Measurements from ENCODE around the gene NTRK3.

The NTRK3 gene

GRCh38 chr15:88161636-88162035 is 94.9 kb downstream of the NTRK3 start:
- TF ChIP-seq SIN3A (IDR thresholded peaks at IDR 0.05; ENCODE audit: borderline replicate concordance, insufficient read depth, low read length) (no peak), FOXP2 (optimal IDR thresholded peaks at IDR 0.05; ENCODE audit: borderline replicate concordance, extremely low read depth, extremely low read length, insufficient read depth) (no peak), REST (IDR thresholded peaks at IDR 0.05; ENCODE audit: insufficient read depth in 1 of 2, low read depth in 2 of 2, low read length in 2 of 2) (no peak), POLR2AphosphoS5 (IDR thresholded peaks at IDR 0.05; ENCODE audit: low read depth, low read length) (no peak), TAF1 (IDR thresholded peaks at IDR 0.05; ENCODE audit: borderline replicate concordance, insufficient read depth, low read length) (no peak)

- no peak for TF ChIP-seq REST (IDR thresholded peaks at IDR 0.05; ENCODE audit: insufficient read depth in 1 of 2, low read depth in 2 of 2, low read length in 2 of 2)
- no peak for TF ChIP-seq TAF1 (IDR thresholded peaks at IDR 0.05; ENCODE audit: borderline replicate concordance, insufficient read depth, low read length)
- TF ChIP-seq POLR2AphosphoS5 (IDR thresholded peaks at IDR 0.05; ENCODE audit: low read depth, low read length), result no peak
- no peak for TF ChIP-seq FOXP2 (optimal IDR thresholded peaks at IDR 0.05; ENCODE audit: borderline replicate concordance, extremely low read depth, extremely low read length, insufficient read depth)
- no peak for TF ChIP-seq SIN3A (IDR thresholded peaks at IDR 0.05; ENCODE audit: borderline replicate concordance, insufficient read depth, low read length)
These were observed 101.2 kb downstream of the NTRK3 start for GRCh38 chr15:88155310-88155709.

- TF ChIP-seq TAF1 (IDR thresholded peaks at IDR 0.05; ENCODE audit: borderline replicate concordance, insufficient read depth, low read length) (no peak), FOXP2 (optimal IDR thresholded peaks at IDR 0.05; ENCODE audit: borderline replicate concordance, extremely low read depth, extremely low read length, insufficient read depth) (no peak), POLR2AphosphoS5 (IDR thresholded peaks at IDR 0.05; ENCODE audit: low read depth, low read length) (no peak), REST (IDR thresholded peaks at IDR 0.05; ENCODE audit: insufficient read depth in 1 of 2, low read depth in 2 of 2, low read length in 2 of 2) (no peak), SIN3A (IDR thresholded peaks at IDR 0.05; ENCODE audit: borderline replicate concordance, insufficient read depth, low read length) (no peak)
These were observed 103.9 kb downstream of the NTRK3 start for GRCh38 chr15:88152672-88153071.

GRCh38 chr15:88147760-88148159 is 108.8 kb downstream of the NTRK3 start:
- TF ChIP-seq POLR2AphosphoS5 (IDR thresholded peaks at IDR 0.05; ENCODE audit: low read depth, low read length) (no peak), SIN3A (IDR thresholded peaks at IDR 0.05; ENCODE audit: borderline replicate concordance, insufficient read depth, low read length) (no peak), FOXP2 (optimal IDR thresholded peaks at IDR 0.05; ENCODE audit: borderline replicate concordance, extremely low read depth, extremely low read length, insufficient read depth) (no peak), TAF1 (IDR thresholded peaks at IDR 0.05; ENCODE audit: borderline replicate concordance, insufficient read depth, low read length) (no peak)

- TF ChIP-seq TAF1 (IDR thresholded peaks at IDR 0.05; ENCODE audit: borderline replicate concordance, insufficient read depth, low read length), result no peak
- no peak for TF ChIP-seq SIN3A (IDR thresholded peaks at IDR 0.05; ENCODE audit: borderline replicate concordance, insufficient read depth, low read length)
- no peak for TF ChIP-seq POLR2AphosphoS5 (IDR thresholded peaks at IDR 0.05; ENCODE audit: low read depth, low read length)
- TF ChIP-seq FOXP2 (optimal IDR thresholded peaks at IDR 0.05; ENCODE audit: borderline replicate concordance, extremely low read depth, extremely low read length, insufficient read depth), result no peak
- TF ChIP-seq REST (IDR thresholded peaks at IDR 0.05; ENCODE audit: insufficient read depth in 1 of 2, low read depth in 2 of 2, low read length in 2 of 2), result no peak
These were observed 111.5 kb downstream of the NTRK3 start for GRCh38 chr15:88144921-88145653.

Measured in PFSK-1 (cell line).